Stromal cell of bone marrow (primary cell): Measurements from ENCODE around the gene NEK11.
"Not testable (repeated sequence)": the region's sequence is repeated elsewhere in the genome, so short reads cannot be mapped to it uniquely, and the experiment has no call there.

Source experiments
- DNase-seq: peaks from one replicate; pipeline ENCODE4 v3.0.0-alpha.2; 2012; ENCODE audit warnings: low read depth

Gene NEK11

GRCh38 chr3:131361066-131361463 is 334.4 kb downstream of the NEK11 start:
- DNase-seq = not testable (repeated sequence)

- no peak for DNase-seq
Measured at GRCh38 chr3:131361464-131362421, 335.1 kb downstream of the NEK11 start.

- no peak for DNase-seq
Measured at GRCh38 chr3:131363275-131363674, 336.6 kb downstream of the NEK11 start.

- no peak for DNase-seq
Measured at GRCh38 chr3:131370935-131371687, 344.4 kb downstream of the NEK11 start.

GRCh38 chr3:131371688-131372066 is 345.0 kb downstream of the NEK11 start:
- DNase-seq = no peak

- no peak for DNase-seq
Measured at GRCh38 chr3:131374741-131375140, 348.1 kb downstream of the NEK11 start.

GRCh38 chr3:131380821-131381444 is 354.3 kb downstream of the NEK11 start:
- DNase-seq = not testable (repeated sequence)

- peak; percentile 99 for DNase-seq
Measured at GRCh38 chr3:131381445-131382291, 355.0 kb downstream of the NEK11 start, which contains the start of gene NUDT16. Gene NUDT16 (plus strand): TSS chr3:131381774. CDS start chr3:131381805, 31 bp downstream.

GRCh38 chr3:131386429-131387165 is 359.9 kb downstream of the NEK11 start:
- DNase-seq = no peak

GRCh38 chr3:131387796-131388489 is 361.3 kb downstream of the NEK11 start:
- DNase-seq = no peak

GRCh38 chr3:131388490-131388799 is 361.8 kb downstream of the NEK11 start:
- no peak for DNase-seq

GRCh38 chr3:131390331-131390730 is 363.7 kb downstream of the NEK11 start:
- no peak for DNase-seq

- DNase-seq = no peak
Measured at GRCh38 chr3:131393051-131393450, 366.4 kb downstream of the NEK11 start.

- DNase-seq = no peak
Measured at GRCh38 chr3:131393868-131394267, 367.2 kb downstream of the NEK11 start.

GRCh38 chr3:131394400-131394799 is 367.7 kb downstream of the NEK11 start:
- DNase-seq = no peak

GRCh38 chr3:131396170-131396569 is 369.5 kb downstream of the NEK11 start:
- peak; percentile 76 for DNase-seq

- no peak for DNase-seq
Measured at GRCh38 chr3:131397889-131398288, 371.2 kb downstream of the NEK11 start.
